Measurements from ENCODE around the gene TPRX1. TPM values are rescaled to one million over a fixed set of nuclear protein-coding genes. Genes with fewer than 3 reads are reported as not detected.

Gene TPRX1
- total and polyA plus RNA-seq, 2 of the 4 experiments (the other 2 are of a cell fraction) = not detected

DNA sequence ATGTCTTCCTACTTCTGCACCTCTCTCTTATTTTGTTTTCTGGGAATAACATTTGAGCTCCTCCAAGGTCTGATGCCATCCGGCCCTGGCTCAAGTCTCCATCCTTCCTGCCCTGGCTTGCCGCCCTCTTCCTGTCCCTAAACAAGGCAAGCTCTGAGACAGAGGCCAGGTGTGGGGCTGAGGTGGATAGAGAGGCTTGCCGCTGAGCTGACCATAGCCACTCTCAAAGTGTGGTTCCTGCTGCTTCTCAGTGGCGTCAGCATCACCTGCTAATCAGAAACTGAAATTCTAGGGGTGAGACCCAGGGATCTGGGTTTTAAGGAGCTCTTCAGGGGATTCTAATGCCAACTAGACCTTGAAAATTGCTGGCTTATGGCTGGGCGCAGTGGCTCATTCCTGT, 48.7 kb upstream of the TPRX1 start:
- Histone ChIP-seq H2BK120ac (ENCODE audit: low read depth, low read length) (no peak overlapping the region), H4K8ac (ENCODE audit: low read depth in 2 of 2, low read length in 2 of 2) (no peak overlapping the region), H3K27me3 (ENCODE audit: control insufficient read depth, insufficient read depth, low read length) (peaks cover 19% of the 10 kb centered on the region), H4K5ac (ENCODE audit: low read depth, low read length) (no peak overlapping the region), H3K4ac (ENCODE audit: low read depth, low read length) (no peak overlapping the region), H3K18ac (ENCODE audit: low read depth, low read length) (no peak overlapping the region), H3K27ac (ENCODE audit: insufficient read depth, low read length) (no peak overlapping the region), H2BK15ac (ENCODE audit: low read depth, low read length) (no peak overlapping the region), H3K56ac (ENCODE audit: extremely low read depth, insufficient read depth, low read length) (no peak overlapping the region), H3K9me1 (ENCODE audit: insufficient read depth, low read length) (no peaks in the 10 kb centered on the region), H3K23ac (ENCODE audit: low read depth, low read length) (no peak overlapping the region), H2BK20ac (ENCODE audit: low read depth, low read length) (no peak overlapping the region), H3K36me3 (ENCODE audit: control insufficient read depth, insufficient read depth, low read length) (no peaks in the 10 kb centered on the region), H3K79me1 (ENCODE audit: low read depth in 1 of 2, low read length in 2 of 2) (no peaks in the 10 kb centered on the region), H3K4me2 (ENCODE audit: low read depth, low read length) (no peak overlapping the region), H2AFZ (replicated peaks; ENCODE audit: low read length, poor library complexity) (no peak overlapping the region), H3K4me1 (ENCODE audit: control insufficient read depth, insufficient read depth, low read length) (no peaks in the 10 kb centered on the region), H2AK5ac (ENCODE audit: low read depth, low read length) (no peak overlapping the region), H2AK9ac (replicated peaks; ENCODE audit: low read depth, low read length, poor library complexity) (no peak overlapping the region), H3K14ac (replicated peaks; ENCODE audit: low read depth, low read length) (no peak overlapping the region), H3K9ac (ENCODE audit: low read depth, low read length) (no peak overlapping the region), H3K9me3 (ENCODE audit: control insufficient read depth, insufficient read depth, low read length) (no peaks in the 10 kb centered on the region), H4K20me1 (ENCODE audit: insufficient read depth, low read length) (no peaks in the 10 kb centered on the region), H3K4me3 (ENCODE audit: insufficient read depth, low read depth, low read length) (no peak overlapping the region), H2BK5ac (ENCODE audit: low read depth, low read length, poor library complexity, severe bottlenecking) (no peak overlapping the region), H4K91ac (ENCODE audit: insufficient read depth, low read depth, low read length) (no peak overlapping the region)
- DNase-seq (no peak), ATAC-seq (ENCODE audit: low read depth) (no peak)
- dilution Hi-C loops (cut with HindIII; ENCODE audit: low sequenced_read_pairs, unreplicated experiment) = no loop called here
- no peak for TF ChIP-seq CEBPB (IDR thresholded peaks at IDR 0.05; ENCODE audit: low read depth, low read length)
- no peak for TF ChIP-seq SMC3 (IDR thresholded peaks at IDR 0.05; ENCODE audit: low read depth, low read length)
- no peak for TF ChIP-seq RCOR1 (IDR thresholded peaks at IDR 0.05; ENCODE audit: insufficient replicate concordance, low read length)
- TF ChIP-seq MXI1 (IDR thresholded peaks at IDR 0.05; ENCODE audit: borderline replicate concordance, low read depth, low read length) = no peak
- ChIA-PET POLR2A (ENCODE audit: unreplicated experiment) (no interaction called here), CTCF (interaction anchor here (0.9 kb wide), 1 partner anchor 10 kb away, joined by 5 read pairs; no protein-coding TSS in a partner anchor)
- BruUV-seq (replicated peaks) = no TSS peak
- intact Hi-C loops (cut with micrococcal nuclease) = no loop called here
- no CpG with 5 or more reads among the region's 5 CpGs for WGBS, 2 experiments (ENCODE audit: extremely low coverage in 2 of 2, insufficient read length in 1 of 2)
- in situ Hi-C loops (cut with MboI; ENCODE audit: low sequenced_read_pairs) = no loop called here

Measured in IMR-90 (cell line).